Astrocyte (in vitro differentiated cells and primary cell): ENCODE results near the gene JMJD8. TPM values are rescaled to one million over a fixed set of nuclear protein-coding genes. Genes with fewer than 3 reads are reported as not detected.
A peak's percentile ranks its signal among the peaks of the same experiment; 100 is the strongest.

ENCODE experiments used
- DNase-seq: peaks from one replicate; pipeline ENCODE4 v3.0.0-alpha.2; 2010; ENCODE audit warnings: low read depth
- FAIRE-seq: peaks from 2 replicates; lab custom pipeline; 2011; peaks lifted over from hg19 to GRCh38; lab: Jason Lieb, UNC
- H2AFZ ChIP-seq: 2 replicates; pipeline ENCODE4 v1.6.0; 2012; ENCODE audit warnings: low read depth, low read length, inconsistent platforms
- H3K27ac ChIP-seq: 2 replicates; pipeline ENCODE4 v1.5.1; 2011; ENCODE audit warnings: low read depth, low read length, inconsistent platforms
- H3K27me3 ChIP-seq: 2 replicates; pipeline ENCODE4 v1.6.0; 2011; ENCODE audit warnings: low read length, inconsistent platforms; ENCODE audit not compliant: insufficient read depth
- H3K36me3 ChIP-seq: 2 replicates; pipeline ENCODE4 v1.5.1; 2011; ENCODE audit warnings: low read length, inconsistent platforms; ENCODE audit not compliant: insufficient read depth
- H3K4me1 ChIP-seq: 2 replicates; pipeline ENCODE4 v1.5.1; 2011; ENCODE audit warnings: low read length, inconsistent platforms; ENCODE audit not compliant: insufficient read depth
- H3K4me2 ChIP-seq: 2 replicates; pipeline ENCODE4 v1.6.0; 2012; ENCODE audit warnings: low read length, inconsistent platforms
- H3K4me3 ChIP-seq: 2 replicates; pipeline ENCODE4 v1.5.1; 2011; ENCODE audit warnings: low read depth, mild to moderate bottlenecking, low read length, inconsistent platforms; ENCODE audit not compliant: insufficient read depth
- H3K79me2 ChIP-seq: 2 replicates; pipeline ENCODE4 v1.6.0; 2012; ENCODE audit warnings: mild to moderate bottlenecking, low read length, inconsistent platforms; ENCODE audit not compliant: insufficient read depth
- H3K9ac ChIP-seq: 2 replicates; pipeline ENCODE4 v1.6.0; 2012; ENCODE audit warnings: mild to moderate bottlenecking, low read length, inconsistent platforms
- H3K9me3 ChIP-seq: 2 replicates; pipeline ENCODE4 v1.5.1; 2012; ENCODE audit warnings: low read depth, mild to moderate bottlenecking, low read length, inconsistent platforms; ENCODE audit not compliant: insufficient read depth
- H4K20me1 ChIP-seq: 2 replicates; pipeline ENCODE4 v1.6.0; 2012; ENCODE audit warnings: low read length, inconsistent platforms; ENCODE audit not compliant: insufficient read depth
- H3K27ac Mint-ChIP-seq: one replicate; pipeline ENCODE4 v1.8.0; 2021; ENCODE audit warnings: mild to moderate bottlenecking, mixed read lengths; ENCODE audit not compliant: unreplicated experiment
- H3K27me3 Mint-ChIP-seq: one replicate; pipeline ENCODE4 v1.8.0; 2021; ENCODE audit warnings: low read depth, mixed read lengths; ENCODE audit not compliant: unreplicated experiment
- H3K36me3 Mint-ChIP-seq: one replicate; pipeline ENCODE4 v1.8.0; 2021; ENCODE audit warnings: low read depth, mixed read lengths; ENCODE audit not compliant: unreplicated experiment
- H3K4me1 Mint-ChIP-seq: one replicate; pipeline ENCODE4 v1.8.0; 2021; ENCODE audit warnings: low read depth, mixed read lengths; ENCODE audit not compliant: unreplicated experiment
- H3K4me3 Mint-ChIP-seq: one replicate; pipeline ENCODE4 v1.8.0; 2021; ENCODE audit warnings: mild to moderate bottlenecking, moderate library complexity, mixed read lengths; ENCODE audit not compliant: unreplicated experiment
- H3K9me3 Mint-ChIP-seq: one replicate; pipeline ENCODE4 v1.8.0; 2021; ENCODE audit warnings: mild to moderate bottlenecking, mixed read lengths; ENCODE audit not compliant: unreplicated experiment
- CTCF ChIP-seq: IDR thresholded peaks from 2 replicates; pipeline ENCODE4 v1.5.1; 2011; ENCODE audit warnings: low read depth, mild to moderate bottlenecking, inconsistent platforms, low read length, moderate library complexity; ENCODE audit not compliant: insufficient read depth
- EZH2 ChIP-seq: IDR thresholded peaks from 2 replicates; pipeline ENCODE4 v1.6.1; 2012; ENCODE audit warnings: mild to moderate bottlenecking, low read length, inconsistent platforms; ENCODE audit not compliant: insufficient read depth
- total RNA-seq: library from RNA; stranded (reverse); gene quantifications from 2 replicates; pipeline ENCODE4 v1.2.1, GENCODE V29; 2021

Gene JMJD8
- total RNA-seq, 1 donor from 2014 or later = 26.8 TPM

- Histone ChIP-seq H2AFZ (peak overlapping the region; percentile 60), H3K36me3 (no peaks in the 10 kb centered on the region), H3K4me1 (peaks cover 29% of the 10 kb centered on the region), H3K27me3 (no peaks in the 10 kb centered on the region), H3K4me3 (peak overlapping the region; percentile 54), H3K4me2 (peak overlapping the region; percentile 90), H3K27ac (no peak overlapping the region), H3K9me3 (no peaks in the 10 kb centered on the region), H3K9ac (peak overlapping the region; percentile 52), H3K79me2 (peaks cover 7% of the 10 kb centered on the region), H4K20me1 (peaks cover 37% of the 10 kb centered on the region)
- Mint-ChIP-seq H3K36me3 (no peaks in the 10 kb centered on the region), H3K9me3 (no peaks in the 10 kb centered on the region), H3K4me1 (peaks cover 7% of the 10 kb centered on the region), H3K27me3 (no peaks in the 10 kb centered on the region), H3K4me3 (peak overlapping the region; percentile 80), H3K27ac (no peak overlapping the region)
- no peak for TF ChIP-seq EZH2
- no peak for TF ChIP-seq CTCF
- DNase-seq = no peak
- FAIRE-seq = no peak
Measured at GRCh38 chr16:715477-716199, 31.5 kb upstream of the JMJD8 start.

GRCh38 chr16:714558-715476 is 30.7 kb upstream of the JMJD8 start, which contains the start of gene METRN:
Gene METRN, plus strand, starts transcription at chr16:715118. Its CDS starts 172 bp downstream, at chr16:715290.
- no peaks in the 10 kb centered on the region for H3K36me3 ChIP-seq
- peaks cover 7% of the 10 kb centered on the region for H3K79me2 ChIP-seq
- Mint-ChIP-seq H3K27ac (peak within 1 kb of the TSS; percentile 58), H3K27me3 (no peaks in the 10 kb centered on the region), H3K4me1 (peaks cover 7% of the 10 kb centered on the region), H3K36me3 (no peaks in the 10 kb centered on the region), H3K9me3 (no peaks in the 10 kb centered on the region), H3K4me3 (peak within 1 kb of the TSS; percentile 80)
- peak within 1 kb of the TSS; percentile 54 for H3K4me3 ChIP-seq
- no peak for FAIRE-seq
- TF ChIP-seq CTCF (no peak), EZH2 (no peak)
- no peaks in the 10 kb centered on the region for H3K9me3 ChIP-seq
- H3K27me3 ChIP-seq = no peaks in the 10 kb centered on the region
- H2AFZ ChIP-seq = peak within 1 kb of the TSS; percentile 60
- H3K9ac ChIP-seq = peak within 1 kb of the TSS; percentile 52
- peaks cover 34% of the 10 kb centered on the region for H4K20me1 ChIP-seq
- peak within 1 kb of the TSS; percentile 90 for H3K4me2 ChIP-seq
- DNase-seq = peak; percentile 65
- no peak within 1 kb of the TSS for H3K27ac ChIP-seq
- H3K4me1 ChIP-seq = peaks cover 29% of the 10 kb centered on the region
